HG03457 (cell line): ENCODE data around the gene HIC1.

Source experiments
- ATAC-seq: cut with Tn5 transposase; IDR thresholded peaks from one replicate; pipeline ENCODE4 v1.9.1; 2021; ENCODE audit warnings: moderate number of reproducible peaks; ENCODE audit not compliant: unreplicated experiment

Gene HIC1

DNA sequence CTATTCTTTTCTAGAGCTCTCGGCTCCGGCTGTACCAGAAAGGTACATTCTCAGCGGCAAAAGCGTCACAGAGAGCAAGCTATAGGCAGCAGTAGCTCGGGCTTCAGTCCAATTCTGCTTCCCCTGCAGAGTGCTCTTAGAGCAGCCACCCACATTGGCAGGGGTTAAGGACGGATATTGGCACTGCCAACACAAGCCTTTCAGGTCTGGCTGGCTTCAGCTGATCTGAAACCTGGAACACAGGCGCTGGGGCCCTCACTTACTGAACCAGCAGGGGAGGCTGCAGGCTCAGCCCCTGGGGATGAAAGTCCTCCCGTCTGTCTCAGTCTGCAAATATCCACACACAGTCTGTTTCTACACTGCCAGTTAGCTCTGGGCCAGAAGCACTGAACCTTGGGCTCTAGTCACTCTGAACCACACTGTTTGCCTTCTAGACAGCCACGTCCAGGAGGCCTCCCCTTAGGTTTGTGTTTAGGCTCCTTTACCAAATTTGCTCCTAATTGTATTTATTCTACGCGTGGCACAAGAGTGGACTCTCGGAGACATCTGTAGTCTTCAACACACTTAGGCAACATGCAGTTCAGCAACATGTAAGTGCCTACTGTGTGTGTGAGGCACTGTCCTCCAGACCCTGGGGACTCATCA, 40.1 kb downstream of the HIC1 start:
- ATAC-seq = no peak

DNA sequence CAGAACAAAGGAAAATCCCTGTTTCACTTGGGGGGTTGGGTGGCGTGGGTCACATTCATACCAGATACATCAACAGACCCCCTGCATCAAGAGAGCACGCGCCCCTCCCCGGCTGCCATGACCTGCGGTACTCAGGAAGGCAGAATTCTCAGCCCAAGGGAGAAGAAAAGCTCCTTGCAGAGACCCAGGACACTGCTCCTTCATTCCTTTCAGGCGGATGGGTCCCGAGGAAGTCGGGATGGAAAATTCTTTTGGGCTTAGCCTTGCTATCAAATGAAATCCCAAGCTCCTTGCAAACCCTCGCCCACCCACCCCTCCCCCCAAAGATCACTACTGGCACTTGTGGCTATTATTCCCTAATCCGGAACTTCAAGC, 40.6 kb downstream of the HIC1 start:
- no peak for ATAC-seq

- ATAC-seq = no peak
These were observed 46.8 kb downstream of the HIC1 start for GRCh38 chr17:2101448-2102257.

- no peak for ATAC-seq
These were observed 48.3 kb downstream of the HIC1 start for GRCh38 chr17:2102931-2103809.

GRCh38 chr17:2105663-2106062, 50.8 kb downstream of the HIC1 start:
- ATAC-seq = no peak

DNA sequence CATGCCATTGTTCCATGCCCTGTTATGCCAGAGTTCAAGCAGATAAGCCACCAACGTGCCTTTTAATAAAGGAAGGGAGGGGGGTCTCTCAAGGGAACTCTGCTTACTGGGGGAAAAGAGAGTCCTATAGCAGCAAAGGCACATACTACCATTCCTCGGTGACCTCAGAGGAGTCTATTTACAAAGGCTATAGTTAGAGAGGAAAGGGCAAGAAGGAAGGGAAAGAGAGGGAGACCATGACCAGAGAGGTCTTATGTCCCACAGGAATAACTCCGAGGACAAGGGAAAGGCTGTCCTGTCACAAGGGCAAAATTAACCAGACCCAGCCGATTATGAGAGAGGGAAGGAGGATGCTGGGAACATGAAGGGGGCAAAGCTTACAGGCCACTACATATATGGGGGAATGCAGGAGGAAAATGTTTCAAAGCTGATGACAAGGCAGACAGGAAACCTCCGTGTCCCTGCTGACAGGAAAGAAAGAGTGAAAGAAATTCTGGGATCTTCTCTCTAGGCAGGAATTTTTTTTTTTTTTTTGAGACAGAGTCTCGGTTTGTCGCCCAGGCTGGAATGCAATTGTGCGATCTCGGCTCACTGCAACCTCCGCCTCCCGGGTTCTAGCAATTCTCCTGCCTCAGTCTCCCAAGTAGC, 51.5 kb downstream of the HIC1 start:
- no peak for ATAC-seq

DNA sequence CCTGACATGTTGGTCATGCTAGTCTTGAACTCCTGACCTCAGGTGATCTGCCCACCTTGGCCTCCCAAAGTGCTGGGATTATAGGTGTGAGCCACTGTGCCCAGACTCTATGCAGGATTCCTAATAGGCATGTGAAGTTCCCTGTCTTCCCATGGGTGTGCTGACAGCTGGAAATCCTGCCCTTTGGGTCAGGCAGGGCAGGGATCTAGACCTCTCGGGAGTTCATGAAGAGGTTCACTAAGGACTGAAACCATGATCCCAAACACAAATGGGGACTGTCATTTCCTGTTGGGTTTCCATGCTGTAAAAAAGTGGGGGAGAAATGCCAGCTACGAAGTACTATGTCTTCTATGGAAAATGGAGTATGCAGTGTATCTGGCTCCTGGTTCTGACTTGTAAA, 52.1 kb downstream of the HIC1 start:
- no peak for ATAC-seq

- no peak for ATAC-seq
These were observed 52.6 kb downstream of the HIC1 start for GRCh38 chr17:2107506-2107905.

DNA sequence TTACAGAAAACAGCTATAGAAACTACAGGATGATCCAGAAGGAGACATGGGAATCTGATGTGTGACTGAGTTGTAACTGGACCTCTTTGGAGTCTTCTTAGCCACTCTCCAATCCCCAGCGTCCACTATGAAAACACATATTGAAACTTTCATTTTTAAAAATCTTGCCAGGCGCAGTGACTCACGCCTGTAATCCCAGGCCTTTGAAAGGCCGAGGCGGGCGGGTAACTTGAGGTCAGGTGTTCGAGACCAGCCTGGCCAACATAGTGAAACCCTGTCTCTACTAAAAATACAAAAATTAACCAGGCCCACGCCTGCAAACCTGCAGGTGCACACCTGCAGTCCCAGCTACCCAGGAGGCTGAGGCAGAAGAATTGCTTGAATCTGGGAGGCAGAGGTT, 53.3 kb downstream of the HIC1 start:
- ATAC-seq = no peak

- ATAC-seq = no peak
These were observed 55.5 kb downstream of the HIC1 start for GRCh38 chr17:2110436-2110835.

- no peak for ATAC-seq
These were observed 56.8 kb downstream of the HIC1 start for GRCh38 chr17:2111691-2112090.
